ENCODE data around the gene QRSL1. TPM values are rescaled to one million over a fixed set of nuclear protein-coding genes. Genes with fewer than 3 reads are reported as not detected.
"Not testable (repeated sequence)": the region's sequence is repeated elsewhere in the genome, so short reads cannot be mapped to it uniquely, and the experiment has no call there.

The QRSL1 gene
- 48.1 and 61.4 TPM in 2 replicates for total RNA-seq (2014; rRNA removed; shearing (Covaris generic); ENCODE audit: low replicate concordance)

GRCh38 chr6:106629103-106629858, at the start of gene QRSL1, which contains the start of gene RTN4IP1:
Gene QRSL1, plus strand, starts transcription at chr6:106629578. Its CDS starts 104 bp downstream, at chr6:106629682.
Gene RTN4IP1, minus strand, starts transcription at chr6:106629498. Its CDS starts 477 bp downstream, at chr6:106629021.
- Histone ChIP-seq H3K4me1 (ENCODE audit: low read length) (peaks cover 64% of the 10 kb centered on the region), H2AFZ (ENCODE audit: low read length) (no peak within 1 kb of the TSS), H3K27ac (ENCODE audit: low read length) (peak within 1 kb of the TSS; percentile 94), H3K79me2 (ENCODE audit: low read length) (peaks cover 80% of the 10 kb centered on the region), H3K9ac (ENCODE audit: low read length) (peak within 1 kb of the TSS; percentile 81), H3K9me2 (replicated peaks; ENCODE audit: insufficient read depth, low read length) (no peaks in the 10 kb centered on the region), H3K4me2 (ENCODE audit: low read depth, low read length, poor library complexity, severe bottlenecking) (peak within 1 kb of the TSS; percentile 81), H3K9me3 (ENCODE audit: low read length) (no peaks in the 10 kb centered on the region), H3K36me3 (ENCODE audit: insufficient read depth, low read length) (peaks cover 13% of the 10 kb centered on the region; the same call in 1 of the 2 replicates), H3K27me3 (ENCODE audit: low read length) (no peaks in the 10 kb centered on the region), H4K20me1 (ENCODE audit: insufficient read depth, low read depth, low read length) (no peaks in the 10 kb centered on the region), H3K4me3 (ENCODE audit: low read length) (peak within 1 kb of the TSS; percentile 92)
- DNase-seq: peak; percentile 97

GRCh38 chr6:106581468-106581867, 47.9 kb upstream of the QRSL1 start:
- no peak for DNase-seq
- Histone ChIP-seq H3K9ac (ENCODE audit: low read length) (no peak overlapping the region), H3K9me2 (replicated peaks; ENCODE audit: insufficient read depth, low read length) (no peaks in the 10 kb centered on the region), H3K4me3 (ENCODE audit: low read length) (no peak overlapping the region), H3K27me3 (ENCODE audit: low read length) (no peaks in the 10 kb centered on the region), H3K9me3 (ENCODE audit: low read length) (no peaks in the 10 kb centered on the region), H3K4me2 (ENCODE audit: low read depth, low read length, poor library complexity, severe bottlenecking) (no peak overlapping the region), H3K79me2 (ENCODE audit: low read length) (no peaks in the 10 kb centered on the region), H3K27ac (ENCODE audit: low read length) (no peak overlapping the region), H4K20me1 (ENCODE audit: insufficient read depth, low read depth, low read length) (no peaks in the 10 kb centered on the region), H3K4me1 (ENCODE audit: low read length) (no peaks in the 10 kb centered on the region), H3K36me3 (ENCODE audit: insufficient read depth, low read length) (peaks cover 26% of the 10 kb centered on the region), H2AFZ (ENCODE audit: low read length) (no peak overlapping the region)

- H3K9ac ChIP-seq (ENCODE audit: low read length): no peak overlapping the region
- no peaks in the 10 kb centered on the region for H3K27me3 ChIP-seq (ENCODE audit: low read length)
- H3K4me1 ChIP-seq (ENCODE audit: low read length): no peaks in the 10 kb centered on the region
- H3K9me3 ChIP-seq (ENCODE audit: low read length): no peaks in the 10 kb centered on the region
- H4K20me1 ChIP-seq (ENCODE audit: insufficient read depth, low read depth, low read length): no peaks in the 10 kb centered on the region
- no peak for DNase-seq
- H3K79me2 ChIP-seq (ENCODE audit: low read length): no peaks in the 10 kb centered on the region
- H3K4me3 ChIP-seq (ENCODE audit: low read length): no peak overlapping the region
- no peak overlapping the region for H3K27ac ChIP-seq (ENCODE audit: low read length)
- H3K9me2 ChIP-seq (replicated peaks; ENCODE audit: insufficient read depth, low read length): no peaks in the 10 kb centered on the region
- no peak overlapping the region for H3K4me2 ChIP-seq (ENCODE audit: low read depth, low read length, poor library complexity, severe bottlenecking)
- H3K36me3 ChIP-seq (ENCODE audit: insufficient read depth, low read length): peaks cover 33% of the 10 kb centered on the region; the same call in 1 of the 2 replicates
- no peak overlapping the region for H2AFZ ChIP-seq (ENCODE audit: low read length)
Measured at GRCh38 chr6:106586815-106587415, 42.5 kb upstream of the QRSL1 start.

- not testable (repeated sequence) for H3K9ac ChIP-seq (ENCODE audit: low read length); H3K27me3 ChIP-seq (ENCODE audit: low read length); H3K9me2 ChIP-seq (replicated peaks; ENCODE audit: insufficient read depth, low read length); H3K9me3 ChIP-seq (ENCODE audit: low read length); H4K20me1 ChIP-seq (ENCODE audit: insufficient read depth, low read depth, low read length); H3K4me3 ChIP-seq (ENCODE audit: low read length); H3K4me1 ChIP-seq (ENCODE audit: low read length); H3K27ac ChIP-seq (ENCODE audit: low read length); DNase-seq; H3K4me2 ChIP-seq (ENCODE audit: low read depth, low read length, poor library complexity, severe bottlenecking); H2AFZ ChIP-seq (ENCODE audit: low read length); H3K79me2 ChIP-seq (ENCODE audit: low read length)
- peaks cover 21% of the 10 kb centered on the region; the same call in 1 of the 2 replicates for H3K36me3 ChIP-seq (ENCODE audit: insufficient read depth, low read length)
Measured at GRCh38 chr6:106588937-106589336, 40.4 kb upstream of the QRSL1 start.

GRCh38 chr6:106591111-106591825, 38.1 kb upstream of the QRSL1 start:
- Histone ChIP-seq H3K79me2 (ENCODE audit: low read length) (no peaks in the 10 kb centered on the region), H3K9ac (ENCODE audit: low read length) (no peak overlapping the region), H3K36me3 (ENCODE audit: insufficient read depth, low read length) (peaks cover 17% of the 10 kb centered on the region; the same call in 1 of the 2 replicates), H3K27ac (ENCODE audit: low read length) (no peak overlapping the region), H4K20me1 (ENCODE audit: insufficient read depth, low read depth, low read length) (no peaks in the 10 kb centered on the region), H3K4me1 (ENCODE audit: low read length) (no peaks in the 10 kb centered on the region), H3K4me2 (ENCODE audit: low read depth, low read length, poor library complexity, severe bottlenecking) (no peak overlapping the region), H3K9me2 (replicated peaks; ENCODE audit: insufficient read depth, low read length) (no peaks in the 10 kb centered on the region), H2AFZ (ENCODE audit: low read length) (no peak overlapping the region), H3K4me3 (ENCODE audit: low read length) (no peak overlapping the region), H3K9me3 (ENCODE audit: low read length) (no peaks in the 10 kb centered on the region), H3K27me3 (ENCODE audit: low read length) (no peaks in the 10 kb centered on the region)
- DNase-seq: no peak

GRCh38 chr6:106599440-106599839, 29.9 kb upstream of the QRSL1 start:
- peaks cover 42% of the 10 kb centered on the region for H3K36me3 ChIP-seq (ENCODE audit: insufficient read depth, low read length)
- no peaks in the 10 kb centered on the region for H3K9me2 ChIP-seq (replicated peaks; ENCODE audit: insufficient read depth, low read length)
- no peaks in the 10 kb centered on the region for H3K79me2 ChIP-seq (ENCODE audit: low read length)
- no peak for DNase-seq
- H3K9me3 ChIP-seq (ENCODE audit: low read length): peaks cover 3% of the 10 kb centered on the region; the same call in 1 of the 2 replicates
- H3K4me1 ChIP-seq (ENCODE audit: low read length): peaks cover 12% of the 10 kb centered on the region
- H3K4me2 ChIP-seq (ENCODE audit: low read depth, low read length, poor library complexity, severe bottlenecking): no peak overlapping the region
- H2AFZ ChIP-seq (ENCODE audit: low read length): no peak overlapping the region
- no peaks in the 10 kb centered on the region for H3K27me3 ChIP-seq (ENCODE audit: low read length)
- no peak overlapping the region for H3K27ac ChIP-seq (ENCODE audit: low read length)
- no peak overlapping the region for H3K4me3 ChIP-seq (ENCODE audit: low read length)
- H3K9ac ChIP-seq (ENCODE audit: low read length): no peak overlapping the region
- H4K20me1 ChIP-seq (ENCODE audit: insufficient read depth, low read depth, low read length): no peaks in the 10 kb centered on the region

- Histone ChIP-seq H3K9ac (ENCODE audit: low read length) (no peak overlapping the region), H3K27me3 (ENCODE audit: low read length) (no peaks in the 10 kb centered on the region), H3K4me1 (ENCODE audit: low read length) (peaks cover 17% of the 10 kb centered on the region), H3K79me2 (ENCODE audit: low read length) (peaks cover 4% of the 10 kb centered on the region), H3K36me3 (ENCODE audit: insufficient read depth, low read length) (peaks cover 42% of the 10 kb centered on the region), H3K9me2 (replicated peaks; ENCODE audit: insufficient read depth, low read length) (no peaks in the 10 kb centered on the region), H4K20me1 (ENCODE audit: insufficient read depth, low read depth, low read length) (no peaks in the 10 kb centered on the region), H3K27ac (ENCODE audit: low read length) (no peak overlapping the region), H3K9me3 (ENCODE audit: low read length) (peaks cover 3% of the 10 kb centered on the region; the same call in 1 of the 2 replicates), H3K4me3 (ENCODE audit: low read length) (no peak overlapping the region), H3K4me2 (ENCODE audit: low read depth, low read length, poor library complexity, severe bottlenecking) (no peak overlapping the region), H2AFZ (ENCODE audit: low read length) (no peak overlapping the region)
- no peak for DNase-seq
Measured at GRCh38 chr6:106600329-106600728, 29.0 kb upstream of the QRSL1 start.
